Endothelial cell of hepatic sinusoid (primary cell): ENCODE data around the gene CCDC175.

Experiments
- in situ Hi-C: cut with HindIII; loops from 2 replicates; pipeline ENCODE4 v1.10.0; 2017; ENCODE audit warnings: low sequenced_read_pairs

The CCDC175 gene

GRCh38 chr14:59541731-59542130 is 34.9 kb downstream of the CCDC175 start:
- in situ Hi-C loops, result no loop called here

- in situ Hi-C loops, result no loop called here
These were observed 35.8 kb downstream of the CCDC175 start for GRCh38 chr14:59540852-59541251.

GRCh38 chr14:59538936-59539335 is 37.7 kb downstream of the CCDC175 start:
- in situ Hi-C loops, result no loop called here

GRCh38 chr14:59537476-59537875 is 39.1 kb downstream of the CCDC175 start:
- in situ Hi-C loops, result no loop called here

GRCh38 chr14:59534361-59534987 is 42.1 kb downstream of the CCDC175 start:
- in situ Hi-C loops, result no loop called here

GRCh38 chr14:59532419-59532818 is 44.2 kb downstream of the CCDC175 start:
- in situ Hi-C loops, result no loop called here

- in situ Hi-C loops, result no loop called here
These were observed 46.3 kb downstream of the CCDC175 start for GRCh38 chr14:59530349-59530748.

GRCh38 chr14:59529189-59529588 is 47.4 kb downstream of the CCDC175 start:
- in situ Hi-C loops, result no loop called here

- in situ Hi-C loops, result no loop called here
These were observed 56.4 kb downstream of the CCDC175 start for GRCh38 chr14:59520224-59520623.

- in situ Hi-C loops, result no loop called here
These were observed 64.6 kb downstream of the CCDC175 start for GRCh38 chr14:59511916-59512575.

- in situ Hi-C loops, result no loop called here
These were observed 65.6 kb downstream of the CCDC175 start for GRCh38 chr14:59510966-59511365.

GRCh38 chr14:59510001-59510400 is 66.6 kb downstream of the CCDC175 start:
- in situ Hi-C loops, result no loop called here

GRCh38 chr14:59509101-59509500 is 67.5 kb downstream of the CCDC175 start:
- in situ Hi-C loops, result no loop called here

GRCh38 chr14:59507752-59508103 is 68.9 kb downstream of the CCDC175 start:
- in situ Hi-C loops, result no loop called here

- in situ Hi-C loops, result no loop called here
These were observed 69.4 kb downstream of the CCDC175 start for GRCh38 chr14:59507063-59507751.

- in situ Hi-C loops, result no loop called here
These were observed 73.4 kb downstream of the CCDC175 start for GRCh38 chr14:59503256-59503655.

GRCh38 chr14:59500732-59501131 is 75.9 kb downstream of the CCDC175 start:
- in situ Hi-C loops, result no loop called here

GRCh38 chr14:59492384-59492783 is 84.2 kb downstream of the CCDC175 start:
- in situ Hi-C loops, result no loop called here

- in situ Hi-C loops, result no loop called here
These were observed 85.9 kb downstream of the CCDC175 start for GRCh38 chr14:59490756-59491155.

- in situ Hi-C loops, result no loop called here
These were observed 91.9 kb downstream of the CCDC175 start for GRCh38 chr14:59484639-59485175.

GRCh38 chr14:59483819-59484638 is 92.6 kb downstream of the CCDC175 start, which contains the start of the genes JKAMP and L3HYPDH:
TSS of gene JKAMP (plus strand) at chr14:59484517. CDS start at chr14:59484590, 73 bp downstream.
TSS of gene L3HYPDH (minus strand) at chr14:59484408. CDS start at chr14:59484316, 92 bp downstream.
- in situ Hi-C loops, result no loop called here
